Measurements from ENCODE around the gene TMEM97.
"Not testable (repeated sequence)": the region's sequence is repeated elsewhere in the genome, so short reads cannot be mapped to it uniquely, and the experiment has no call there.

TMEM97 gene

GRCh38 chr17:28338056-28338768 lies 19.2 kb downstream of the TMEM97 start:
- DNase-seq (ENCODE audit: low read depth), result no peak

GRCh38 chr17:28338769-28339212 lies 19.8 kb downstream of the TMEM97 start:
- not testable (repeated sequence) for DNase-seq (ENCODE audit: low read depth)

- DNase-seq (ENCODE audit: low read depth), result no peak
Observed at GRCh38 chr17:28339431-28339830, 20.4 kb downstream of the TMEM97 start.

- no peak for DNase-seq (ENCODE audit: low read depth)
Observed at GRCh38 chr17:28340374-28340773, 21.4 kb downstream of the TMEM97 start.

- DNase-seq (ENCODE audit: low read depth), result no peak
Observed at GRCh38 chr17:28341516-28341915, 22.5 kb downstream of the TMEM97 start.

GRCh38 chr17:28342313-28342712 lies 23.3 kb downstream of the TMEM97 start:
- DNase-seq (ENCODE audit: low read depth), result no peak

GRCh38 chr17:28343491-28343932 lies 24.5 kb downstream of the TMEM97 start:
- DNase-seq (ENCODE audit: low read depth), result no peak

- no peak for DNase-seq (ENCODE audit: low read depth)
Observed at GRCh38 chr17:28344011-28344410, 25.0 kb downstream of the TMEM97 start.

GRCh38 chr17:28344435-28344901 lies 25.5 kb downstream of the TMEM97 start:
- DNase-seq (ENCODE audit: low read depth), result no peak

GRCh38 chr17:28345419-28346198 lies 26.6 kb downstream of the TMEM97 start:
- DNase-seq (ENCODE audit: low read depth), result no peak

- no peak for DNase-seq (ENCODE audit: low read depth)
Observed at GRCh38 chr17:28346199-28346580, 27.2 kb downstream of the TMEM97 start.

GRCh38 chr17:28346746-28347246 lies 27.8 kb downstream of the TMEM97 start:
- no peak for DNase-seq (ENCODE audit: low read depth)

GRCh38 chr17:28347261-28347891 lies 28.4 kb downstream of the TMEM97 start:
- no peak for DNase-seq (ENCODE audit: low read depth)

GRCh38 chr17:28348979-28349378 lies 30.0 kb downstream of the TMEM97 start:
- DNase-seq (ENCODE audit: low read depth), result no peak

- no peak for DNase-seq (ENCODE audit: low read depth)
Observed at GRCh38 chr17:28350271-28350670, 31.3 kb downstream of the TMEM97 start.

- DNase-seq (ENCODE audit: low read depth), result peak; percentile 89
Observed at GRCh38 chr17:28357061-28357900, 38.3 kb downstream of the TMEM97 start, which contains the start of gene POLDIP2. POLDIP2 (minus strand) TSS chr17:28357527; CDS start chr17:28357448, 79 bp downstream.

- no peak for DNase-seq (ENCODE audit: low read depth)
Observed at GRCh38 chr17:28357901-28358197, 38.8 kb downstream of the TMEM97 start.

GRCh38 chr17:28363186-28363585 lies 44.2 kb downstream of the TMEM97 start:
- no peak for DNase-seq (ENCODE audit: low read depth)

GRCh38 chr17:28363776-28364650 lies 45.0 kb downstream of the TMEM97 start:
- DNase-seq (ENCODE audit: low read depth), result no peak

- no peak for DNase-seq (ENCODE audit: low read depth)
Observed at GRCh38 chr17:28364665-28365363, 45.8 kb downstream of the TMEM97 start, which contains the start of gene SEBOX. SEBOX (minus strand) TSS chr17:28365199; CDS start chr17:28365151, 48 bp downstream.
